Chondrocyte (in vitro differentiated cells): ENCODE measurements around the gene PDSS1. TPM values are rescaled to one million over a fixed set of nuclear protein-coding genes. Genes with fewer than 3 reads are reported as not detected.
"Not testable (repeated sequence)": the region's sequence is repeated elsewhere in the genome, so short reads cannot be mapped to it uniquely, and the experiment has no call there.

Source experiments
- DNase-seq: peaks from one replicate; pipeline ENCODE4 v3.0.0; 2021; ENCODE audit warnings: mixed read lengths, low spot score
- H3K27ac Mint-ChIP-seq: one replicate; pipeline ENCODE4 v1.8.0; 2021; ENCODE audit warnings: mild to moderate bottlenecking, moderate library complexity, mixed read lengths; ENCODE audit not compliant: unreplicated experiment
- H3K27me3 Mint-ChIP-seq: 2 replicates; pipeline ENCODE4 v1.8.0; 2021; ENCODE audit warnings: low read depth, mixed read lengths
- H3K36me3 Mint-ChIP-seq: 2 replicates; pipeline ENCODE4 v1.8.0; 2021; ENCODE audit warnings: low read depth, mixed read lengths
- H3K4me1 Mint-ChIP-seq: 2 replicates; pipeline ENCODE4 v1.8.0; 2021; ENCODE audit warnings: low read depth, mild to moderate bottlenecking, mixed read lengths
- H3K4me3 Mint-ChIP-seq: one replicate; pipeline ENCODE4 v1.8.0; 2021; ENCODE audit warnings: mild to moderate bottlenecking, moderate library complexity, mixed read lengths; ENCODE audit not compliant: unreplicated experiment
- H3K9me3 Mint-ChIP-seq: 2 replicates; pipeline ENCODE4 v1.8.0; 2021; ENCODE audit warnings: low read depth, mixed read lengths
- long read RNA-seq: library from polyadenylated mRNA; stranded (forward); transcript quantifications from one replicate; pipeline ENCODE4 v2.0.0, GENCODE V29; 2021
- total RNA-seq: library from RNA; stranded (reverse); gene quantifications from 3 replicates; pipeline ENCODE4 v1.2.1, GENCODE V29; 2021
- TF ChIP-seq, protein P1 (sequence below): fragments of 200-600 bp; sonication (generic); IDR thresholded peaks from 2 replicates; pipeline ENCODE4 v1.5.0; 2021; ENCODE audit warnings: antibody characterized with exemption, mild to moderate bottlenecking, moderate library complexity

The PDSS1 gene
- 2.9 to 7.1 TPM (median 3.6 TPM) in 3 replicates for total RNA-seq
- long read RNA-seq = 0 reads

DNA sequence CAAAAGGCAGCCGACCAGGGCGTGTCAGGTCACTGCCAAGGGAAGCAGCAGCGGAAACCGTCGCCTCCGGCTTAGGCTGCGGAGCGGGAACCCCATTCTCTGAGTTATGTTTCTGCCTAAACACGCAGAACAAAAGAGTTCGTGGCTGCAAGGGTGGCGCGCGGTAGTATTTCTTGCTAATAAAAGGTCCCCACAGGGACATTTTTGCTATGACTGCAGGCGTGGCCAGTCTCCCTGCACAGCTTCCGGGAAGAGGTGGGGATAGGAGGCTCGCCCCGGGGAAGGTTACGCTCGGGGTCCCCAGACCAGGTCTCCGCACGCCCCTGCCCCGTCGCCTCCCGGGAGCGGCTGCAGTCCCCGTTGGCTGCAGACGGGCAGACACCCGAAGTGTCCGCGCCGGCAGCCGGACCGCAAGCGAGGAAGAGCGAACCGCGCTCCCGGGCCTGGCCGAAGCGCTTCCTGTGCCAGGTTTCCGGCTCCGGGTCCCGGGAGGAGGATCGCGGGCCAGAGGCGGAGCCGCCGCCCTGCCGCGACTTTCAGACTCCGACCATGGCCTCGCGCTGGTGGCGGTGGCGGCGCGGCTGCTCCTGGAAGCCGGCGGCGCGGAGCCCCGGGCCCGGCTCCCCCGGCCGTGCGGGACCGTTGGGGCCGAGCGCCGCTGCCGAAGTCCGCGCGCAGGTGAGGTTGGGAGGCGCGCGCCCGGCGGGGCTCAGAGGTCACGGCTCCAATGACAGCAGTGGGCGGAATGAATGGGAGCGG lies at the start of gene PDSS1:
PDSS1 (plus strand) TSS at position 539 of the 759 bp plus-strand sequence; CDS start at position 550, 11 bp downstream.
- DNase-seq = no peak
- Mint-ChIP-seq H3K27me3 (peaks cover 2% of the 10 kb centered on the region), H3K9me3 (no peaks in the 10 kb centered on the region), H3K4me1 (peaks cover 19% of the 10 kb centered on the region), H3K36me3 (peaks cover 2% of the 10 kb centered on the region), H3K27ac (peak within 1 kb of the TSS; percentile 81), H3K4me3 (peak within 1 kb of the TSS; percentile 98)
- TF ChIP-seq, protein P1, sequence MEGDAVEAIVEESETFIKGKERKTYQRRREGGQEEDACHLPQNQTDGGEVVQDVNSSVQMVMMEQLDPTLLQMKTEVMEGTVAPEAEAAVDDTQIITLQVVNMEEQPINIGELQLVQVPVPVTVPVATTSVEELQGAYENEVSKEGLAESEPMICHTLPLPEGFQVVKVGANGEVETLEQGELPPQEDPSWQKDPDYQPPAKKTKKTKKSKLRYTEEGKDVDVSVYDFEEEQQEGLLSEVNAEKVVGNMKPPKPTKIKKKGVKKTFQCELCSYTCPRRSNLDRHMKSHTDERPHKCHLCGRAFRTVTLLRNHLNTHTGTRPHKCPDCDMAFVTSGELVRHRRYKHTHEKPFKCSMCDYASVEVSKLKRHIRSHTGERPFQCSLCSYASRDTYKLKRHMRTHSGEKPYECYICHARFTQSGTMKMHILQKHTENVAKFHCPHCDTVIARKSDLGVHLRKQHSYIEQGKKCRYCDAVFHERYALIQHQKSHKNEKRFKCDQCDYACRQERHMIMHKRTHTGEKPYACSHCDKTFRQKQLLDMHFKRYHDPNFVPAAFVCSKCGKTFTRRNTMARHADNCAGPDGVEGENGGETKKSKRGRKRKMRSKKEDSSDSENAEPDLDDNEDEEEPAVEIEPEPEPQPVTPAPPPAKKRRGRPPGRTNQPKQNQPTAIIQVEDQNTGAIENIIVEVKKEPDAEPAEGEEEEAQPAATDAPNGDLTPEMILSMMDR = no peak

DNA sequence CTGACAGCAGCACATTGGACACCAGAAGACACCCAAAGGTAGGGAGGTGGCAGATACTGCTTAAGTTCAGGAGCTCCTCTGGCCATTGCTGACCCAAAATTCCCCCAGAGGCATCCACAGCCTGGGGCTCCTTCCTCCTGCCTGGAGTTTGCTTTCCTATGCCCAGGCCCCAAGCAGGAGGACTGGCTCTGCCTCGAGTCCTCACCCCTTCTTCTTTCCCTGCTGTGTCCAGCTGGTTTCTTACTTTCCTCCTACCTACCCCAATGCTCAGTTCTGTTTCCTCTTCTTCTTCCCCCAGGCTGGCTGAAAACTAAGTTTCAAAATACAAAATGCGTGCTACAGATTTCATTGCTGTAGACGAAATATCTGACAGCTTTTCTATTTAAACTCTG lies 49.3 kb upstream of the PDSS1 start:
- not testable (repeated sequence) for H3K36me3 Mint-ChIP-seq, H3K27ac Mint-ChIP-seq, DNase-seq, H3K9me3 Mint-ChIP-seq, H3K4me1 Mint-ChIP-seq, H3K4me3 Mint-ChIP-seq
- H3K27me3 Mint-ChIP-seq = peaks cover 24% of the 10 kb centered on the region

GRCh38 chr10:26650406-26650805 lies 47.1 kb upstream of the PDSS1 start:
- Mint-ChIP-seq H3K4me3 (no peak overlapping the region), H3K36me3 (no peaks in the 10 kb centered on the region), H3K9me3 (no peaks in the 10 kb centered on the region), H3K27me3 (peaks cover 24% of the 10 kb centered on the region), H3K27ac (no peak overlapping the region), H3K4me1 (no peaks in the 10 kb centered on the region)
- TF ChIP-seq, protein P1 = no peak
- DNase-seq = no peak

DNA sequence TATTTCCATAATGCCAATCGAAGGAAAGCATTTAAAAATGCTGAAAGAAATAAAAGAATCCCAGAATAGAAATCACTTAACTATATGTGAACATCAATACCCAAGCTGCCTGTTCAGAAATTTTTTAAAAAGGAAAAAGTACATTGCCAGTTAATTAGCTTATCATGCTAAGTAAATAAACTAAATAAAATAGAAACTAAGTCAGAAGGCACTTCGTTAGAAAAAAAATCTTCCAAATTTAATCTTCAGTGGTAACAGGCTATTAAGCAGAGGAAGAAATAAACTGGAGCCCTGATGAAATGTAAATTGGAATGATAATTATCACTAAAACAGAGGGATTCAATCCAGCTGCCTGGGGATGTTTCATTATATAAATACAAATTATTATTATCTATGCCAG lies 46.0 kb upstream of the PDSS1 start:
- not testable (repeated sequence) for H3K9me3 Mint-ChIP-seq, H3K36me3 Mint-ChIP-seq, H3K4me3 Mint-ChIP-seq, H3K27ac Mint-ChIP-seq, H3K4me1 Mint-ChIP-seq, DNase-seq
- peaks cover 26% of the 10 kb centered on the region for H3K27me3 Mint-ChIP-seq

GRCh38 chr10:26653004-26653403 lies 44.5 kb upstream of the PDSS1 start:
- Mint-ChIP-seq H3K4me3 (no peak overlapping the region), H3K27ac (no peak overlapping the region), H3K4me1 (no peaks in the 10 kb centered on the region), H3K9me3 (no peaks in the 10 kb centered on the region), H3K36me3 (no peaks in the 10 kb centered on the region), H3K27me3 (peaks cover 28% of the 10 kb centered on the region)
- no peak for DNase-seq
- TF ChIP-seq, protein P1 = no peak

- Mint-ChIP-seq H3K4me3 (no peak overlapping the region), H3K9me3 (no peaks in the 10 kb centered on the region), H3K4me1 (no peaks in the 10 kb centered on the region), H3K36me3 (no peaks in the 10 kb centered on the region), H3K27ac (no peak overlapping the region), H3K27me3 (peaks cover 27% of the 10 kb centered on the region)
- TF ChIP-seq, protein P1 = no peak
- DNase-seq = no peak
Observed at GRCh38 chr10:26655746-26656145, 41.8 kb upstream of the PDSS1 start.
